ENCODE data around the gene AFF3.

GRCh38 chr2:100046961-100047947 is 95.1 kb downstream of the AFF3 start:
- TF ChIP-seq MYC (IDR thresholded peaks at IDR 0.05; ENCODE audit: insufficient read depth, insufficient read length, insufficient replicate concordance, low read length, severe bottlenecking) (no peak), RB1 (IDR thresholded peaks at IDR 0.05; ENCODE audit: borderline replicate concordance) (no peak), USF1 (IDR thresholded peaks at IDR 0.05; ENCODE audit: borderline replicate concordance, extremely low read length, insufficient read depth, low read depth, low read length) (no peak), ATF3 (IDR thresholded peaks at IDR 0.05; ENCODE audit: borderline replicate concordance, extremely low read depth, low read depth, low read length) (no peak), YY1 (IDR thresholded peaks at IDR 0.05; ENCODE audit: low read depth, low read length) (no peak), ELK1 (IDR thresholded peaks at IDR 0.05; ENCODE audit: low read depth, low read length) (no peak), CUX1 (IDR thresholded peaks at IDR 0.05; ENCODE audit: insufficient replicate concordance, low read depth, low read length) (no peak), CBX5 (IDR thresholded peaks at IDR 0.05; ENCODE audit: low read depth) (no peak), RAD21 (IDR thresholded peaks at IDR 0.05; ENCODE audit: insufficient read depth, low read depth, low read length) (no peak), CTCF (IDR thresholded peaks at IDR 0.05 in 2 of 3, conservative IDR thresholded peaks at IDR 0.05 in 1 of 3; ENCODE audit: control insufficient read depth in 2 of 3, extremely low read depth in 1 of 3, insufficient read depth in 1 of 3, low read depth in 3 of 3, low read length in 3 of 3) (no peak), ETV6 (conservative IDR thresholded peaks at IDR 0.05 in 1 of 2, IDR thresholded peaks at IDR 0.05 in 1 of 2; ENCODE audit: borderline replicate concordance in 1 of 2, low read depth in 1 of 2) (no peak)

All from GM12878 (cell line).